ENCODE results near the gene RELN. TPM values are rescaled to one million over a fixed set of nuclear protein-coding genes. Genes with fewer than 3 reads are reported as not detected.

Gene RELN
- total RNA-seq, 1 donor from 2014 or later, result 5.4 TPM

GRCh38 chr7:103564416-103564815 lies 425.0 kb downstream of the RELN start:
- no peak for DNase-seq (ENCODE audit: low spot score, unreplicated experiment)
- H3K9me3 Mint-ChIP-seq (ENCODE audit: low read depth), result no peaks in the 10 kb centered on the region
- H3K4me3 Mint-ChIP-seq (ENCODE audit: low read depth), result no peak overlapping the region
- no peaks in the 10 kb centered on the region for H3K36me3 Mint-ChIP-seq (ENCODE audit: insufficient read depth)
- no peaks in the 10 kb centered on the region for H3K27me3 Mint-ChIP-seq
- H3K4me1 Mint-ChIP-seq (ENCODE audit: low read depth), result no peaks in the 10 kb centered on the region
- no peak overlapping the region for H3K27ac Mint-ChIP-seq
- TF ChIP-seq CTCF (IDR thresholded peaks at IDR 0.05; ENCODE audit: unreplicated experiment), result no peak

GRCh38 chr7:103560136-103560535 lies 429.3 kb downstream of the RELN start:
- no peak overlapping the region for H3K4me3 Mint-ChIP-seq (ENCODE audit: low read depth)
- no peaks in the 10 kb centered on the region for H3K27me3 Mint-ChIP-seq
- no peak for DNase-seq (ENCODE audit: low spot score, unreplicated experiment)
- H3K4me1 Mint-ChIP-seq (ENCODE audit: low read depth), result no peaks in the 10 kb centered on the region
- H3K36me3 Mint-ChIP-seq (ENCODE audit: insufficient read depth), result no peaks in the 10 kb centered on the region
- H3K9me3 Mint-ChIP-seq (ENCODE audit: low read depth), result no peaks in the 10 kb centered on the region
- no peak overlapping the region for H3K27ac Mint-ChIP-seq
- TF ChIP-seq CTCF (IDR thresholded peaks at IDR 0.05; ENCODE audit: unreplicated experiment), result no peak

- Mint-ChIP-seq H3K27me3 (no peaks in the 10 kb centered on the region), H3K36me3 (ENCODE audit: insufficient read depth) (no peaks in the 10 kb centered on the region), H3K4me3 (ENCODE audit: low read depth) (no peak overlapping the region), H3K27ac (no peak overlapping the region), H3K9me3 (ENCODE audit: low read depth) (no peaks in the 10 kb centered on the region), H3K4me1 (ENCODE audit: low read depth) (no peaks in the 10 kb centered on the region)
- no peak for TF ChIP-seq CTCF (IDR thresholded peaks at IDR 0.05; ENCODE audit: unreplicated experiment)
- no peak for DNase-seq (ENCODE audit: low spot score, unreplicated experiment)
Observed at GRCh38 chr7:103551016-103551415, 438.4 kb downstream of the RELN start.

- Mint-ChIP-seq H3K36me3 (ENCODE audit: insufficient read depth) (no peaks in the 10 kb centered on the region), H3K4me1 (ENCODE audit: low read depth) (no peaks in the 10 kb centered on the region), H3K4me3 (ENCODE audit: low read depth) (no peak overlapping the region), H3K27ac (no peak overlapping the region), H3K9me3 (ENCODE audit: low read depth) (no peaks in the 10 kb centered on the region), H3K27me3 (no peaks in the 10 kb centered on the region)
- DNase-seq (ENCODE audit: low spot score, unreplicated experiment), result no peak
- no peak for TF ChIP-seq CTCF (IDR thresholded peaks at IDR 0.05; ENCODE audit: unreplicated experiment)
Observed at GRCh38 chr7:103549786-103550185, 439.7 kb downstream of the RELN start.

- Mint-ChIP-seq H3K27me3 (no peaks in the 10 kb centered on the region), H3K9me3 (ENCODE audit: low read depth) (no peaks in the 10 kb centered on the region), H3K4me1 (ENCODE audit: low read depth) (no peaks in the 10 kb centered on the region), H3K27ac (no peak overlapping the region), H3K4me3 (ENCODE audit: low read depth) (no peak overlapping the region), H3K36me3 (ENCODE audit: insufficient read depth) (no peaks in the 10 kb centered on the region)
- no peak for TF ChIP-seq CTCF (IDR thresholded peaks at IDR 0.05; ENCODE audit: unreplicated experiment)
- DNase-seq (ENCODE audit: low spot score, unreplicated experiment), result no peak
Observed at GRCh38 chr7:103547451-103548284, 441.8 kb downstream of the RELN start.

Measured in progenitor cell of endocrine pancreas (in vitro differentiated cells).